Fibroblast of pulmonary artery (primary cell): ENCODE data around the gene DAPK1.

Experiments used
- DNase-seq: peaks from one replicate; pipeline ENCODE4 v3.0.0-alpha.2; 2010; ENCODE audit warnings: low read depth
- H3K4me3 ChIP-seq: replicated peaks from 2 replicates; pipeline ENCODE4 v1.5.1; 2011; ENCODE audit warnings: low read depth, mild to moderate bottlenecking, control low read depth, low read length, moderate library complexity
- CTCF ChIP-seq: IDR thresholded peaks from 2 replicates; pipeline ENCODE4 v1.5.1; 2011; ENCODE audit warnings: mild to moderate bottlenecking, control low read depth, low read length, inconsistent platforms; ENCODE audit errors: missing control alignments

The DAPK1 gene

GRCh38 chr9:87722393-87723088, 224.9 kb downstream of the DAPK1 start:
- no peak overlapping the region for H3K4me3 ChIP-seq
- no peak for DNase-seq
- no peak for TF ChIP-seq CTCF

- no peak for TF ChIP-seq CTCF
- peak; percentile 56 for DNase-seq
- H3K4me3 ChIP-seq: peak overlapping the region; percentile 81
Measured at GRCh38 chr9:87725356-87725899, 227.8 kb downstream of the DAPK1 start.

- peak; percentile 90 for DNase-seq
Measured at GRCh38 chr9:87725900-87726709, 228.4 kb downstream of the DAPK1 start, which contains the start of gene CTSL. TSS of gene CTSL (plus strand) at chr9:87726119. CDS start at chr9:87727604, 1,485 bp downstream.

GRCh38 chr9:87729246-87729645, 231.6 kb downstream of the DAPK1 start:
- H3K4me3 ChIP-seq: peak overlapping the region; percentile 17
- no peak for TF ChIP-seq CTCF

More at GRCh38 chr9:87725900-87726709, 228.4 kb downstream of the DAPK1 start, which contains the start of gene CTSL:
- peak within 1 kb of the TSS; percentile 81 for H3K4me3 ChIP-seq
- TF ChIP-seq CTCF: peak; percentile 10

GRCh38 chr9:87731321-87731720, 233.7 kb downstream of the DAPK1 start:
- no peak for DNase-seq
- TF ChIP-seq CTCF: no peak
- no peak overlapping the region for H3K4me3 ChIP-seq

More at GRCh38 chr9:87729246-87729645, 231.6 kb downstream of the DAPK1 start:
- no peak for DNase-seq

- TF ChIP-seq CTCF: no peak
- H3K4me3 ChIP-seq: no peak overlapping the region
- DNase-seq: no peak
Measured at GRCh38 chr9:87732344-87732743, 234.7 kb downstream of the DAPK1 start.
